NOMO-1 treated with DMSO at 0.1 percent for 48 hours (cell line): ENCODE data around the gene ELAVL4.

Source experiments
- DNase-seq: peaks from one replicate; lab custom pipeline; 2025; ENCODE audit not compliant: unreplicated experiment; lab: John Stamatoyannopoulos, UW

The ELAVL4 gene

GRCh38 chr1:50246869-50247268 is 138.1 kb downstream of the ELAVL4 start:
- DNase-seq = no peak

GRCh38 chr1:50251702-50252101 is 143.0 kb downstream of the ELAVL4 start:
- no peak for DNase-seq

- DNase-seq = no peak
Measured at GRCh38 chr1:50252196-50252595, 143.5 kb downstream of the ELAVL4 start.
